Measurements from ENCODE around the gene SYAP1.

The SYAP1 gene

DNA sequence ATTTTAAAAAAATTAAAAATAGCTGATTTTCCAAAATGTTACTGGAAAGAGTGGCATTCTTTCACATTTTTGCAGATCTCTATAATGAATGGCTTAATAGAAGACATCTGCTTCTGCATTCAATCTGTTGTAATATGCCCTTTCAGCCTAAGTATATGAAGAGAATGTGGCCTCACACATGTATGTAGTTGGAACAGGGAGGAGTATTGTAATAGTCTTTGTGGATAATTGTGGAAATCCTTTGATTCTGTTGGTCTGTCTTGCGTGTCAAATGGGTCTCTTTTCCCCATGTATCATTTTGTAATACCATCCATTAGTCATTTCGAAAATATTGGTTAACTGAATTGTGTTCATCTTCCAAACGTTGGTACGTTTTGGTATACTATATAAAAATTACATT, 78.4 kb downstream of the SYAP1 start:
- H3K36me3 ChIP-seq (ENCODE audit: control insufficient read depth, insufficient read depth, low read length): no peaks in the 10 kb centered on the region; the same call in 1 of the 2 replicates
- no peak for DNase-seq (ENCODE audit: low read depth, low spot score)
- H3K27ac ChIP-seq (ENCODE audit: low read length): no peak overlapping the region
- no peak overlapping the region for H3K4me3 ChIP-seq (ENCODE audit: low read length)
- H3K4me1 ChIP-seq (ENCODE audit: control insufficient read depth, insufficient read depth, low read length): no peaks in the 10 kb centered on the region
- no peaks in the 10 kb centered on the region for H3K9me3 ChIP-seq (ENCODE audit: control insufficient read depth, insufficient read depth, low read length)
- H3K27me3 ChIP-seq (ENCODE audit: control insufficient read depth, insufficient read depth, low read length): no peaks in the 10 kb centered on the region
- no CpG with 5 or more reads among the region's 4 CpGs for WGBS (ENCODE audit: insufficient coverage, insufficient read length)

DNA sequence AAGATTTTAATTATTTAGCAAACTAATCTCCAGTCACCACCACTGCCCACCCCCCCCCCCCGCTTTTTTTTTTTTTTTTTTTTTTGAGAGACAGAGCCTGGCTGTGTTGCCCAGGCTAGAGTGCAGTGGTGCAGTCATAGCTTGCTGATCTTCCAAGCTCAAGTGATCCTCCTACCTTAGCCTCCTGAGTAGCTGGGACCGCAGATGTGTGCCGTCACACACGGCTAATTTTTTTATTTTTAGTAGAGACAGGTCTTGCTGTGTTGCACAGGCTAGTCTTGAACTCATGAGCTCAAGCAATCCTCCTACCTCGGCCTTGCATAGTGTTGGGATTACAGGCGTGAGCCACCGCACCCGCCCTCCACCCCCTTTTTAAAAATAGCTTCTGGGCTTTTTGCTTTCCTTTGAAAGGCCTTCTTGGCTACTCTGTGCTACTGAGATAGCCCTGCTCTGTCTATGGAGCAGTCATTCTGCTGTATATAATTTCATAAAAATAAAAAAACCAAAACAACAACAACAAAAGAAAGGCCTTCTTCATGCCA, 85.6 kb downstream of the SYAP1 start:
- Histone ChIP-seq H3K36me3 (ENCODE audit: control insufficient read depth, insufficient read depth, low read length) (no peaks in the 10 kb centered on the region), H3K27ac (ENCODE audit: low read length) (no peak overlapping the region), H3K4me1 (ENCODE audit: control insufficient read depth, insufficient read depth, low read length) (no peaks in the 10 kb centered on the region), H3K9me3 (ENCODE audit: control insufficient read depth, insufficient read depth, low read length) (no peaks in the 10 kb centered on the region), H3K27me3 (ENCODE audit: control insufficient read depth, insufficient read depth, low read length) (no peaks in the 10 kb centered on the region), H3K4me3 (ENCODE audit: low read length) (no peak overlapping the region)
- DNase-seq (ENCODE audit: low read depth, low spot score): no peak
- WGBS (ENCODE audit: insufficient coverage, insufficient read length): no CpG with 5 or more reads among the region's 8 CpGs

DNA sequence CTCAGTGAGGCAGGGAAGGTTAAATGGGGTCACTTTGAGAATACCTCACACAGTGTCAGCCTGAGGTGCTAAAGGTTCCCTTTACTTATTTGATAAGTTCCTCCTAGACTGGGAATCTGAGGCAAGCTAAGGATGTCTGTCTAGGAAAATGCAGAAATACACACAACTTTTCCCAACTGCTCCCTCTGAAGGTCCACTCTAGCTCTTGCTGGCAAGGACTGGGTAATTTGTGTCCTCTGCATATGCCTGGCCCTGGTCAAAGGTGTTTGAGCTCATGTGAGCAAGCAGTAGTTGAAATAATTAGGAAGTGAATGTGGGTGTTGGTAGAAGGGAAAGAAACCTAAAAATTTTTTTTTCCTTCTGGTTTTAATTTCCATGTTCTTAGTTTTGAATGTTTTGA, 88.1 kb downstream of the SYAP1 start:
- Histone ChIP-seq H3K36me3 (ENCODE audit: control insufficient read depth, insufficient read depth, low read length) (no peaks in the 10 kb centered on the region), H3K9me3 (ENCODE audit: control insufficient read depth, insufficient read depth, low read length) (no peaks in the 10 kb centered on the region), H3K4me3 (ENCODE audit: low read length) (no peak overlapping the region), H3K27ac (ENCODE audit: low read length) (no peak overlapping the region), H3K4me1 (ENCODE audit: control insufficient read depth, insufficient read depth, low read length) (no peaks in the 10 kb centered on the region), H3K27me3 (ENCODE audit: control insufficient read depth, insufficient read depth, low read length) (no peaks in the 10 kb centered on the region)
- DNase-seq (ENCODE audit: low read depth, low spot score): no peak

DNA sequence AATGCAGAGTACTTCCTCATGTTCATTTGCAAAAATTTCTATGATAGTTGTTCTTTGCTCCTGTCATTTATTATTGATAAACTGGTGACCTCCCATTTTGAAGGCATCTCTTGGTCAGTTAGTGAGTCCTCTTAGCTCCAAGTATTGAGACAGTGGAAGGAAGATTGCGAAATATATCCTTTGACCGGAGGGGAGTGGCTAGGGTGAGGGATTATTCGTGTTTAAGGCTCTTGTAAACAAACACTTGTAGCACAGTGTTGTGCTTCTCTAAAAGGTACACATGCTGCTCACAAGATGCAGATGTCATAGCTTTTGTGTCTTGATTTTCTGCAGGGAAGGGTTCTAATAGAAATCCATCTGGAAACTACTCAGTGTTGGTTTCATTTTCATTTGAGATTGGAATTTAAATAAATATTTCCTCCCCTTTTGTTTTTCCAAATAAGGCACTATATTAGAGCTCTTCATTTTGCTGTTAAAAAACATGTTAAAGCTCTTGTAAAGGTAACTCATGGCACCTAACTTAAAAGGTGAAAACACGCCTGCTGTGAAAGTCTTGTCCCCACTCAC, 88.6 kb downstream of the SYAP1 start:
- Histone ChIP-seq H3K36me3 (ENCODE audit: control insufficient read depth, insufficient read depth, low read length) (no peaks in the 10 kb centered on the region), H3K4me1 (ENCODE audit: control insufficient read depth, insufficient read depth, low read length) (no peaks in the 10 kb centered on the region), H3K9me3 (ENCODE audit: control insufficient read depth, insufficient read depth, low read length) (no peaks in the 10 kb centered on the region), H3K27ac (ENCODE audit: low read length) (no peak overlapping the region), H3K4me3 (ENCODE audit: low read length) (no peak overlapping the region), H3K27me3 (ENCODE audit: control insufficient read depth, insufficient read depth, low read length) (no peaks in the 10 kb centered on the region)
- DNase-seq (ENCODE audit: low read depth, low spot score): no peak
- no CpG with 5 or more reads among the region's 4 CpGs for WGBS (ENCODE audit: insufficient coverage, insufficient read length)

DNA sequence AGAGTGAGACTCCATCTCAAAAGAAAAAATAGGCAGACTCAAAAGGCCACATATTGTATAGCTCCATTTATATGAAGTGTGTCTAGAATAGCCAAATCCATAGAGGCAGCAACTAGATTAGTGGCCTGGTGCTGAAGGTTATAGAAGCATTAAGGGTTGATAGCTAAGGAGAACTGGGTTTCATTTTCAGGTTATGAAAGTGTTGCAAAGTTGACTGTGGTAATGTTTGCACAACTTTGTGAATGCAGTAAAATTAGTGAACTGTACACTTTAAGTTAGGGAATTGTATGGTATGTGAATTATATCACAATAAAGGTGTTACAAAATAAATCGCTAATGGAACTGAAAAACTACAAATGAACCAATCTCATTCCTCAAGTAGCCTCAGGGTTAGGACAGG, 95.2 kb downstream of the SYAP1 start:
- no peaks in the 10 kb centered on the region for H3K27me3 ChIP-seq (ENCODE audit: control insufficient read depth, insufficient read depth, low read length)
- no peaks in the 10 kb centered on the region for H3K9me3 ChIP-seq (ENCODE audit: control insufficient read depth, insufficient read depth, low read length)
- H3K27ac ChIP-seq (ENCODE audit: low read length): no peak overlapping the region
- no peak overlapping the region for H3K4me3 ChIP-seq (ENCODE audit: low read length)
- no peaks in the 10 kb centered on the region for H3K4me1 ChIP-seq (ENCODE audit: control insufficient read depth, insufficient read depth, low read length)
- no peak for DNase-seq (ENCODE audit: low read depth, low spot score)
- WGBS (ENCODE audit: insufficient coverage, insufficient read length): no CpG with 5 or more reads among the region's 1 CpG
- no peaks in the 10 kb centered on the region; the same call in 1 of the 2 replicates for H3K36me3 ChIP-seq (ENCODE audit: control insufficient read depth, insufficient read depth, low read length)
